NCI-H2107 (cell line): ENCODE results near the gene FNDC11.

Source experiments
- DNase-seq: peaks from one replicate; lab custom pipeline; 2025; lab: John Stamatoyannopoulos, UW

The FNDC11 gene

GRCh38 chr20:63539441-63540370, 14.3 kb upstream of the FNDC11 start:
- no peak for DNase-seq

- no peak for DNase-seq
These were observed 13.4 kb upstream of the FNDC11 start for GRCh38 chr20:63540417-63541186.

DNA sequence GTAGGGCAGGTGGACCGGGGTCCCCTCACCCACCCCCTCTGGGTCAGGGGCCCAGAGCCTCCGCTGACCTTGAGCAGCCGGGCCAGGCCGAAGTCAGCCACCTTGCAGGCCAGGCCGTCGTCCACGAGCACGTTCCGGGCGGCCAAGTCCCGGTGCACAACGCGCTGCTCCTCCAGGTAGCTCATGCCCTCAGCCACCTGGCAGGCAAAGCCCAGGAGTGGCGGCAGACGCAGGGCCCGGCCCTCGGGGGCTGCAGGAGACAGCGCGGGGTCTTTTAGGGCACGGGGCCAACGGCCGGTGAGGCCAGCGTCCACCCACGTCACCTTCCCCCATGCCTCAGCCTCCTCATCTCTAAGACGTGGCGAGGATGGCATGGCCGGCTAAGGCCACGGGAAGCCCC, 12.6 kb upstream of the FNDC11 start:
- DNase-seq: no peak

DNA sequence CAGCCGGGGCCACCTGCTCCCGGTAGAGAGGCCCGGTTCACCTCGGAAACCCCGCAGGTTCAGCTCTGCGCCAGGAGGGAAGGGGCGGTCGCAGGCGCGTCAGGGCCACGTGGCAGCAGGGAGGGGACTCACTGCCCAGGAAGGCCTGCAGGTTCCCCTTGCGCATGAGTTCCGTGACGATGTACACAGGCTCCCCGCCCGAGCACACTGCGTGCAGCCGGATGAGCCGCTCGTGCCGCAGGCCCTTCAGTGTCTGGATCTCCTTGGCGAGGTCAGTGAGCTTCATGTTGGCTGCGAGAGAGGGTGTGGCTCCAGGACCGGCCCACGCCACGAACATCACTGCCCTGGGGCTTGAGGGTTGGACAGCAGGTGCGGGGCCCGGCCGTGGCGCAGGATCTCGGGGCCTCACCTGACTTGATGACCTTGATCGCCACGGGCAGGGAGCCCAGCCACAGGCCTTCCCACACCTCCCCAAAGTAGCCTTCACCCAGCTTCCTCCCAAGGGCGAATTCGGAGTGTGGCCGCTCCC, 11.9 kb upstream of the FNDC11 start:
- DNase-seq: no peak

DNA sequence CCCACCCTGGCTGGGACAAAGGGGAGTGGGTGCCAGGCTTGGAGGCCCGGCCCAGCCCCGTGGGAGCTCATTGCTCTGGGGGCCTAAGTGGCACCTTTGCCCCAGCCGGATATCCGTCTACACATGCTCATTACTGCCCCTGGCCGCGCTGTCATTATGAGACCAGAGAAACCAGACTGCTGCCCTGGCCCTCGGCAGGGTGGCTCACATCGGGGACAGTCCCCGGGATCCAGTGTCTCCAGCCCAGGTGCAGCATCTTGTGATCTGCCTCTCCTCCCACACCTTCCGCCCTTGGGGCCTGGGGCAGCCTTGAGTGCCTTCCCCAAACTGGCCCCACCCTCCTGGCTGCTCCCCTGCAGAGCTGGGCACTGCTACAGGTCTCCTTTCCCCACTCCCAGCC, 11.3 kb upstream of the FNDC11 start:
- DNase-seq: no peak

DNA sequence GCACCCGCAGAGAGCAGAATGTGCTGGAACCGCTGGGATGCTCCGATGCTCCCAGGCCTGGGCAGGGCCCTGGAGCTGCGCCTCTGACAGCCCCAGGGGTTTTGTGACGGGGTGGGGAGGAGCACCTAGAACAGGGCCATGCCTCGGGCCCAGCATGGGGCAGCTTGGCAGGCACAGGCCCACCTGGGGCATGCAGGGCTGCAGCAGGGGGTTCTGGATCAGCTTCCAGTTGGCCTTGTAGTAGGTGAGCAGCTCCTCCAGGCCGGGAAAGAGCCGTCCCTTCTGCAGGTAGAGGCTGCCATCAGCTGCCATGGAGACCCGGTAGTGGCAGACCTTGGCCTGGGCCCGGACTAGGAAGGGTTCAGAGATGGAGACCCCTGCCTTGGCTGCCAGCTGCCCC, 10.8 kb upstream of the FNDC11 start:
- DNase-seq: no peak

- no peak for DNase-seq
These were observed 10.2 kb upstream of the FNDC11 start for GRCh38 chr20:63543733-63544132.

- DNase-seq: no peak
These were observed 9.6 kb upstream of the FNDC11 start for GRCh38 chr20:63544241-63544957.

- no peak for DNase-seq
These were observed 8.9 kb upstream of the FNDC11 start for GRCh38 chr20:63544958-63545516.

DNA sequence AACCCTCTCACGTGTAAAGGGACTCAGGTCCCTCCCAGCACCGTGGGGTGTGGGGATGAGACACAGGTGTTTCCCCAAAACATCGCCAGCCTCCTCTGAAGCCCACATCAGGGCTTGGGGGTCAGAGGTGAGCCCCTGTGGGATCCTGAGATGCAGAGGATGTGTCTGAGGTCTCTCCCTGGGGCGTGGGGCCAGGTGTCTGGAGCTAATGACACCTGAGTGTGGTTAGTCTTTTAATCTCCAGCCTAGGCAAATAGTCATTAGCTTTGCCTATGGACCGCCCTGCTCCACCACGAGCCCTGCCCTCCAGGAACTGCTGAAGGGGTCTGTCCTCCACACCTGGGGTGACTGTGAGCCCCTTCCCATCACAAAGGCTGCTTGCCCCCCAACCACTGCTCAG, 8.1 kb upstream of the FNDC11 start:
- DNase-seq: no peak

- no peak for DNase-seq
These were observed 7.6 kb upstream of the FNDC11 start for GRCh38 chr20:63546256-63546955.

GRCh38 chr20:63546956-63547724, 6.8 kb upstream of the FNDC11 start:
- no peak for DNase-seq

DNA sequence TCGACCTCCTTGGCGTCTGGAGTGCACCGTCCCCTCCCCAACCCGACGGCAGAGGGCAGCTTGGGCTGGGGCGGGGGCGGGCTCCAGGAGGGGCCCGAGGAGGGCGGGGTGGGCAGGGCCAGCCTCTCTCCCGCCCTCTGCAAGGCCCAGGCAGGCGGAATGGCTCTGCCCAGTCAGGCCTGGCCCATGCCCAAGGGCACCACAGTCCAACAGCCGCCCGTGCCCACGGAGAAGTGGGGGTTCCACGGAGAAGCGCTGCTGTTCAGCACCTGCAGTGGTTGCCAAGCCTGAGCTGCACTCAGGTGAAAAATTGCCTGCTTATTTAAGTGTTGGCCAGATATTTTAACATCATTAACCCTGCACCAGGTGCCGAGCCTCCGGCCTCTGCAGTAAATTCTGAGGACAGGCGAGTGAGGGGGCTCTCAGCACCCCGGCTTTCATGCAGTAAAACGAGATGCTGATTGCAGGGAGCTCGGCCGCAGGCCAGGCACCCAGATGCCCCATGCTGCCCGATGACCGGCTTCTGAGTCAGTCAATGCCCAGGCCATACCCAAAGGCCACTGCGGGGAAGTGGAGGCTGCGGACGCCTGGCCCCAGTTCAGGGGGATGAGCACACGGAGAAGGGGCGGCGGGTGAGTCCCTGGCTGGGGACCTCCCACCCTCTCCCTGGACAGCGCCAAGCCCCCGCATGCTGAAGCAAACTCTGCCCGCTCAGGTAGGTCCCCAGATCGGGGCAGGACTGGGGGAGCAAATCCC, 6.1 kb upstream of the FNDC11 start, which contains the start of gene SRMS:
Gene SRMS (minus strand): TSS at position 25 of the 756 bp plus-strand sequence. CDS start 286 bp downstream, outside the sequence.
- DNase-seq: no peak

GRCh38 chr20:63548542-63548941, 5.4 kb upstream of the FNDC11 start:
- DNase-seq: no peak

DNA sequence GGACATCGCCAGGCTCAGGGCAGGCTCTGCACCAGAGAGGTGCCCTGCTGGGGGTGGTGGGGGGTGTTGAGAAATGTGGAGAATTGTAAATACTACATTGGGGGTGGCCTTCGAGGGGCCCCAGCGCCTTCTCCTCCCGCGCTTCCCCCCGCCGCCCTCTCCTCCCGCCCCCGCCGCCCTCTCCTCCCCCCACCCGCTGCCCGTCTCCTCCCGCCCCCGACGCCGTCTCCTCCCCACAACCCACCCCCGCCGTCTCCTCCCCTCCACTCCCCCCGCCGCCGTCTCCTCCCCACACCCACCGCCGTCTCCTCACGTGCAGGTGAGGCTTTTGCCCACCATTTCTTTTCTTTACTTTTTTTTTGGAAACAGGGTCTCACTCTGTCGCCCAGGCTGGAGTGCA, 4.9 kb upstream of the FNDC11 start:
- DNase-seq: no peak

GRCh38 chr20:63549679-63550282, 4.2 kb upstream of the FNDC11 start:
- no peak for DNase-seq

DNA sequence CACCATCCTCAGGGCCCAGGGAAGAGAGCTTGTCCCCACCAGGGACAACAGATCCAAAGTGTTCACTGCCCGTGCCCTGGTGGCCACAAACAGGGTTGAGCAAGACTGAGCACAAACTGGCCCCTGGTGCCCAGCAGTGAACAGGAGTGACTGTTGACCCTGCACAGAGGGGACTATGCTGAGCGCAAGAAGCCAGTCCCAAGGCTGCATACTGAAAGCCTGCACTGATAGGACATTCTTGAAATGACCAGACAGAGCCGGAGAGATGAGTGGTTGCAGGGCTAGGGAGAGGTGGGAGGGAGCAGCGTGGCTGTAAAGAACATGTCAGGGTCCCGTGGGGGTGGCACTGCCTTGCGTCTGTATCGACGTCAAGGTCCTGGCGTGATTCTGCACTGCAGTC, 2.9 kb upstream of the FNDC11 start:
- no peak for DNase-seq

DNA sequence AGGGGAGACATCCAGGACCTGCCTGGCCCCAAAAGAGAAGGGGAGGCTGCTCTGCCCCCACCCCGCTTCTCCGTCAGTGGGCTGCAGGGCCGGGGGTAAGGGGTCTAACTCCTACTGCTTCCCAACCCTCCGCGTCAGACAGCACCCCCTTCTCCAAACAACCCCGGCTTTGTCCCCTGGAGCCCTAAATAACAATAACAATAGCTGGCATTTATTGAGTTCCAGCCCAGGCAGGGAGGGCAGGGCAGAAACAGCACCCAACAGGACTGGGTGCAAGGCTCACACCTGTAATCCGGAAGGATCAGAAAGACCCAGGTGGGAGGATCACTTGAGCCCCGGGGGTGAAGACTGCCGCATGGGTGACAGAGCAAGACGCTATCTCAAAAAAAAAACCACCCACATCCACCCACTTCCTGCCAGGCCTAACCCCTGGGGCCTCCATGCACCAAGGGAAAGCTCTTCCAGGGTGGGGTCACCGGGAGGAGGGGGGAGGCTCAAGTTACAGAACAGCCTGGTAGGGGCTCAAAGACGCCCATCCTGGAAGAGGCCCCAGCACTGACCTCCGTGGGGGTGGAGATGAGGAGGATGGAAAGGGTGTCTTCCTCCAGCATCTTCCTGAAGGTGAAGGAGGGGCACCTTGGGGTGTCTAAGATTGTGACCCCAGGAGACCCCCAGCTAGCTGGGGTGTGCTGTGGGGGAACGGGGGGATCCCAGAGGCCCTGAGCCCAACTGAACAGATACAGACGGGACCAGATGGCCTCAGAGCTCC, 1.3 kb upstream of the FNDC11 start:
- DNase-seq: no peak
